Prostate gland (tissue), 2 donors: Measurements from ENCODE around the gene CD320. TPM values are rescaled to one million over a fixed set of nuclear protein-coding genes. Genes with fewer than 3 reads are reported as not detected.

ENCODE experiments used
- DNase-seq: peaks from one replicate; pipeline ENCODE4 v3.0.0-alpha.2; 2019; ENCODE audit warnings: low spot score
- H3K27ac ChIP-seq, 2 donors: fragments of 200-600 bp; sonication (generic); 2 replicates each; pipeline ENCODE4 v1.5.1; 2017 to 2019
- H3K27me3 ChIP-seq: fragments of 200-600 bp; sonication (generic); replicated peaks from 2 replicates; pipeline ENCODE4 v1.5.1; 2019; ENCODE audit not compliant: insufficient read depth
- H3K36me3 ChIP-seq, 2 donors: fragments of 200-600 bp; sonication (generic); 1 replicate in 1 of 2; 2 replicates in 1 of 2; pipeline versions ENCODE4 v1.5.1 to v1.8.1; 2017 to 2019
- H3K4me1 ChIP-seq: fragments of 200-600 bp; sonication (generic); replicated peaks from 2 replicates; pipeline ENCODE4 v1.5.1; 2019
- H3K4me3 ChIP-seq, 2 donors: fragments of 200-600 bp; sonication (generic); 2 replicates each; pipeline ENCODE4 v1.5.1; 2017 to 2019
- H3K9me3 ChIP-seq: fragments of 200-600 bp; sonication (generic); 2 replicates; pipeline ENCODE4 v1.5.1; 2017
- CTCF ChIP-seq, 4 experiments: fragments of 200-600 bp in 2 of 4; fragments of 450-650 bp in 2 of 4; sonication (generic) in 2 of 4; IDR thresholded peaks; 1 replicate in 3 of 4; 2 replicates in 1 of 4; pipeline ENCODE4 v1.5.1; 2016 to 2019; ENCODE audit warnings: antibody characterized with exemption in 4 of 4, mild to moderate bottlenecking in 2 of 4, moderate library complexity in 2 of 4
- POLR2A ChIP-seq: fragments of 450-650 bp; IDR thresholded peaks from one replicate; pipeline ENCODE4 v1.6.1; 2016; ENCODE audit warnings: antibody characterized with exemption, mild to moderate bottlenecking
- POLR2AphosphoS5 ChIP-seq: sonication (generic); formaldehyde crosslinking; IDR thresholded peaks from one replicate; pipeline ENCODE4 v1.6.1; 2017; ENCODE audit warnings: antibody characterized with exemption
- WGBS: methylation state at CpG from one replicate; pipeline ENCODE4 v1.1.5; 2018; 5-methylcytosine and 5-hydroxymethylcytosine counted together
- intact Hi-C: fragments of 100-400 bp; cut with DNase I; formaldehyde crosslinking; loops from one replicate; pipeline ENCODE4 v1.14.2; 2022
- total RNA-seq, 2 donors: library from RNA; depleted of rRNA; stranded (reverse); fragments of >200 nt; gene quantifications; one replicate each; pipeline ENCODE4 v1.1.0, GENCODE V29; 2016

The CD320 gene
- total RNA-seq, 2 donors from 2014 or later, result 50.8 to 91.4 TPM

GRCh38 chr19:8257052-8257443 is 51.1 kb downstream of the CD320 start:
- Histone ChIP-seq H3K4me3 (no peak overlapping the region), H3K36me3 (peaks cover 0 to 6% of the 10 kb centered on the region in 2 donors), H3K9me3 (no peaks in the 10 kb centered on the region), H3K4me1 (no peaks in the 10 kb centered on the region), H3K27me3 (no peaks in the 10 kb centered on the region), H3K27ac (no peak overlapping the region)
- 74% methylated on average over 5 of the region's 5 CpGs for WGBS
- intact Hi-C loops, result loop anchor here (5.0 to 10.0 kb wide), 3 partner anchors 50 to 402 kb away; partner anchors contain the start of genes CD320 and ELAVL1
- TF ChIP-seq POLR2AphosphoS5, result no peak
- DNase-seq, result no peak

DNA sequence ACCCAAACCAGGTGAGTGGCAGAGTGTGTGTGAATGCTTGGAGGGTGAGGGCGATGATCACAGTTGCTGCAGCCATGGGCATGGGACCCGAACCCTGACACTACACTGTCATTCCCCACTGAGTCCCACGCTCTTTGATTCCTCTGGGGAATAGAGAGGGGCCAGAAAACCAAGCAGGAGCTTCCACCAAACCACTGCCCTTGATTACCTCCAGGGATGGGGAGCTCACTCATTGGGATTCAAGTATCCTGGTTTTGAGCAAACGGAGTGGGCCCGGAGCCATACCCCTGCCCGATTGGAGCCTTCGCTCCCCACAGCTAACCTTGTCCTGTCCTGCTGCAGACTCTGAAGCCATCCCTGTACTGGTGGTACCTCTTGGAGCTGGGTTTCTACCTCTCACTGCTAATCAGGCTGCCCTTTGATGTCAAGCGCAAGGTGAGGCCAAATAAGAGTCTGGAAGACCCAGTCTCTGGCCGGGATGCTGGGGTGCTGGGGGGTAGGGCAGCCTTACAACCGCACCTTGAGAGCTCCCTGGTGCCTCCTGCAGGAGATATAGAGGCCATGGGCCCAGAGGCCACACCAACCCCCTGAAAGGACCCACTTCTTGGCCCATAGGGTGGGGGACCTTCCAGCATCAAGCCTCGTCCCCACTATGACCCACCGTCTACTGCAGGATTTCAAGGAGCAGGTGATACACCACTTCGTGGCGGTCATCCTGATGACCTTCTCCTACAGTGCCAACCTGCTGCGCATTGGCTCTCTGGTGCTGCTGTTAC is 51.7 kb downstream of the CD320 start:
- Histone ChIP-seq H3K36me3 (peaks cover 0 to 6% of the 10 kb centered on the region in 2 donors), H3K4me1 (no peaks in the 10 kb centered on the region), H3K27me3 (no peaks in the 10 kb centered on the region), H3K27ac (no peak overlapping the region), H3K9me3 (no peaks in the 10 kb centered on the region), H3K4me3 (no peak overlapping the region)
- TF ChIP-seq POLR2AphosphoS5 (no peak), CTCF (IDR thresholded peaks at IDR 0.05) (no peak), POLR2A (no peak)
- 92% methylated on average over 15 of the region's 15 CpGs for WGBS
- DNase-seq, result no peak
- intact Hi-C loops, result loop anchor here (5.0 to 10.0 kb wide), 3 partner anchors 51 to 402 kb away; partner anchors contain the start of genes CD320 and ELAVL1

- H3K4me3 ChIP-seq, result no peak overlapping the region
- H3K27ac ChIP-seq, result no peak overlapping the region
- H3K36me3 ChIP-seq, result peaks cover 0 to 6% of the 10 kb centered on the region in 2 donors
- 89% methylated on average over 17 of the region's 18 CpGs for WGBS
- H3K4me1 ChIP-seq, result no peaks in the 10 kb centered on the region
- DNase-seq, result no peak
- no peaks in the 10 kb centered on the region for H3K27me3 ChIP-seq
- TF ChIP-seq POLR2AphosphoS5, result no peak
- no peak for TF ChIP-seq POLR2A
- TF ChIP-seq CTCF (IDR thresholded peaks at IDR 0.05), result no peak
- intact Hi-C loops, result loop anchor here (5.0 to 10.0 kb wide), 3 partner anchors 52 to 401 kb away; partner anchors contain the start of genes CD320 and ELAVL1
- no peaks in the 10 kb centered on the region for H3K9me3 ChIP-seq
These were observed 52.6 kb downstream of the CD320 start for GRCh38 chr19:8255426-8256125.

DNA sequence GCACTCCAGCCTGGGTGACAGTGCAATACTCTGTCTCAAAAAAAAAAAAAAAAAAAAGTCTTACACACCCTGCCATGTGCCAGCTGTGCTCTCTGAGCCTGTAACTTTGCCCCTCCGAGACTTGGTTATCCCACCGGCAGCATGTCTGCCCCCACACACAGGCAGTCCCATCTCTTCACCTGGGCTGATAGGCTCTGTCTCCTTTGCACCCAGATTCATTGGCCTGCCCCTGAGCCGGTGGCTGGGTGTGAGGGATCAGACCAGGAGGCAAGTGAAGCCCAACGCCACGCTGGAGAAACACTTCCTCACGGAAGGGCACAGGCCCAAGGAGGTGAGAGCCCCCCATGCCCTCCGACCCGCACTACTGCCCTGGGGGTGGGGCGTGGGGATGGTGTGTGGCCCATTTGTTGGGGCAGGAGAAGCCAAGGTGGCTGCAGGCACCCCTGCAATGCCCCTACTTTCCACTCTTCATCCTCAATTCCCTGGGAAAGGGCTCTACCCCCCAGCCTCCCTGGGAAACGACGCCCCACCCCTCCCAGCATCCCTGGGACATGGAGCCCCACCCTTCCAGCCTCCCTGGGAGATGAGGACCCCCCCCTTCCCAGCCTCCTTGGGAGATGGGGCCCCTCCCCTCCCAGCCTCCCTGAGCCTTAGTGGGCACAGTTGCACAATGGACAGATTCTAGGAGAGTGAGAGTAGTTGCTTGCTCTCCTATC is 53.7 kb downstream of the CD320 start:
- Histone ChIP-seq H3K36me3 (peaks cover 0 to 6% of the 10 kb centered on the region in 2 donors), H3K9me3 (no peaks in the 10 kb centered on the region), H3K27me3 (no peaks in the 10 kb centered on the region), H3K4me3 (no peak overlapping the region), H3K27ac (no peak overlapping the region), H3K4me1 (no peaks in the 10 kb centered on the region)
- intact Hi-C loops, result loop anchor here (5.0 to 10.0 kb wide), 3 partner anchors 53 to 400 kb away; partner anchors contain the start of genes CD320 and ELAVL1
- WGBS, result 91% methylated on average over 9 of the region's 11 CpGs
- no peak for TF ChIP-seq CTCF (IDR thresholded peaks at IDR 0.05)
- no peak for TF ChIP-seq POLR2AphosphoS5
- TF ChIP-seq POLR2A, result no peak
- no peak for DNase-seq

DNA sequence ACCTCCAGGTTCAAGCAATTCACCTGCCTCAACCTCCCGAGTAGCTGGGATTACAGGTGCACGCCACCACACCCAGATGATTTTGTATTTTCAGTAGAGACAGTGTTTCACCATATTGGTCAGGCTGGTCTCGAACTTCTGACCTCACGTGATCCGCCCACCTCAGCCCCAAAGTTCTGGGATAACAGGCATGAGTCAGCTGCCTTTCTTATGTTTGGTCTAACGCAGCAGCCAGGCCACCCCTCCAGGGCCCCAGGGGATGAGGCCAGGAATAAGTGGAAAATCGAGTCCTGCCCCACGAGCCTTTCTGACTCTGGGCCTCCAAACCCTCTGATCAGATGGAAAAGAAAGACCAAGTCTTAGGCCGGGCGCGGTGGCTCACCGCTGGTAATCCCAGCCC is 54.5 kb downstream of the CD320 start:
- WGBS, result 82% methylated on average over 11 of the region's 12 CpGs
- H3K9me3 ChIP-seq, result no peaks in the 10 kb centered on the region
- TF ChIP-seq POLR2A (no peak), CTCF (IDR thresholded peaks at IDR 0.05) (no peak), POLR2AphosphoS5 (no peak)
- no peak overlapping the region for H3K27ac ChIP-seq
- DNase-seq, result no peak
- intact Hi-C loops, result loop anchor here (1.0 to 10.0 kb wide), 3 partner anchors 95 to 399 kb away; partner anchors contain the start of gene ELAVL1
- peaks cover 0 to 6% of the 10 kb centered on the region in 2 donors for H3K36me3 ChIP-seq
- H3K4me3 ChIP-seq, result no peak overlapping the region
- H3K4me1 ChIP-seq, result no peaks in the 10 kb centered on the region
- no peaks in the 10 kb centered on the region for H3K27me3 ChIP-seq
